Heart left ventricle (tissue), 16 donors: ENCODE measurements around the gene CTSG. TPM values are rescaled to one million over a fixed set of nuclear protein-coding genes. Genes with fewer than 3 reads are reported as not detected.

Experiments used
- ATAC-seq, 4 donors: fragments of 200-7000 bp; cut with Tn5 transposase; one replicate each; pipeline ENCODE4 v1.9.1; 2020 to 2022; ENCODE audit warnings: moderate library complexity in 4 of 4, mild to moderate bottlenecking in 3 of 4, moderate number of reproducible peaks in 1 of 4
- DNase-seq, 5 donors: peaks; one replicate each; pipeline ENCODE4 v3.0.0-alpha.2; 2020
- H3K27ac ChIP-seq, 12 donors: fragments of 200-600 bp; sonication (generic) in 4 of 12; one replicate each; pipeline versions ENCODE4 v1.5.0 to v1.8.0; 2016 to 2022; ENCODE audit warnings: mild to moderate bottlenecking in 2 of 12
- H3K27me3 ChIP-seq, 9 donors: fragments of 200-600 bp; sonication (generic) in 2 of 9; one replicate each; pipeline versions ENCODE4 v1.5.1 to v1.8.0; 2016 to 2022; ENCODE audit warnings: mild to moderate bottlenecking in 3 of 9
- H3K36me3 ChIP-seq, 9 donors: fragments of 200-600 bp; sonication (generic) in 2 of 9; one replicate each; pipeline versions ENCODE4 v1.5.0 to v1.8.0; 2018 to 2022; ENCODE audit warnings: mild to moderate bottlenecking in 2 of 9
- H3K4me1 ChIP-seq, 12 donors: fragments of 200-600 bp; sonication (generic) in 4 of 12; one replicate each; pipeline versions ENCODE4 v1.5.0 to v1.8.0; 2016 to 2022; ENCODE audit warnings: mild to moderate bottlenecking in 3 of 12
- H3K4me3 ChIP-seq, 12 donors: fragments of 200-600 bp; sonication (generic) in 4 of 12; one replicate each; pipeline versions ENCODE4 v1.5.0 to v1.8.0; 2017 to 2022; ENCODE audit warnings: mild to moderate bottlenecking in 9 of 12, moderate library complexity in 4 of 12
- H3K9me3 ChIP-seq, 12 donors: fragments of 200-600 bp; sonication (generic) in 4 of 12; one replicate each; pipeline versions ENCODE4 v1.5.0 to v1.8.0; 2016 to 2022; ENCODE audit warnings: mild to moderate bottlenecking in 1 of 12
- POLR2A ChIP-seq, 2 donors: fragments of 450-650 bp; IDR thresholded peaks; one replicate each; pipeline ENCODE4 v1.6.1; 2017; ENCODE audit warnings: antibody characterized with exemption in 2 of 2, mild to moderate bottlenecking in 2 of 2, moderate library complexity in 2 of 2
- WGBS, 4 donors: extraction: QIAGEN DNeasy Blood & Tissue Kit in 2 of 4; methylation state at CpG; one replicate each; pipeline versions ENCODE4 v1.1.5 to v1.1.7; 2013 to 2018; 5-methylcytosine and 5-hydroxymethylcytosine counted together
- intact Hi-C, 10 donors: fragments of 100-400 bp; cut with DNase I; formaldehyde crosslinking; loops; one replicate each; pipeline versions ENCODE4 v1.11.1 to v1.14.2; 2022
- long read RNA-seq, 3 donors: library from polyadenylated mRNA; unstranded; transcript quantifications; one replicate each; pipeline ENCODE4 v2.0.0, GENCODE V29; 2020 to 2021
- polyA plus RNA-seq, 2 donors: library from polyadenylated mRNA; stranded (reverse); fragments of 200-250 nt; gene quantifications; one replicate each; pipeline ENCODE4 v1.2.3, GENCODE V29; 2013
- total RNA-seq, 9 donors: library from RNA; depleted of rRNA in 2 of 9; stranded (reverse); fragments of >200 nt in 2 of 9; fragmentation: NEBNext Ultra II Directional in 3 of 9; extraction: Animal tissue kit (Norgen Biotek cat#: 25700) in 3 of 9; gene quantifications; one replicate each; pipeline versions ENCODE4 v1.1.0 to v1.2.4, GENCODE V29; 2016 to 2023
- TF ChIP-seq, protein P1 (sequence below), 12 donors: fragments of 200-600 bp; sonication (generic) in 4 of 12; IDR thresholded peaks; one replicate each; pipeline versions ENCODE4 v1.5.0 to v1.8.0; 2018 to 2022; ENCODE audit warnings: antibody characterized with exemption in 12 of 12, mild to moderate bottlenecking in 5 of 12
- donor health status: ischemic (EF 13 %, LVEDD 7.1; RV severe dilation, severe dysfunction).
- donor health status: healthy with polysubstance abuse.
- donor health status: DM: no; HTN: yes; CAD: no.
- donor health status: DM: no; HTN: no; CAD: no.
- donor health status: ischemic (EF 25% LVEDD 6.9; RV normal size, moderate dysfunction).
- donor health status: ischemic (EF 25% LVEDD 5.7; RV mildly dilated, moderate dysfunction).
- donor health status: healthy.
- donor health status: DM: yes; HTN: yes; CAD: no.
- donor health status: ischemic (EF 35%, LVEDD 5.7; RV mildly dilated, moderate dysfunction).
- donor health status: nonischemic (EF 11% LVEDD 7.7; RV severe dilation, severe dysfunction).
- donor health status: DM: yes; HTN: yes; CAD: no.
- donor health status: PGD.
- donor health status: ischemic (EF 29% LVEDD 5.4; RV normal size, mild dysfunction).
- donor health status: nonischemic (EF 23%, LVEDD 6.1; RV moderate dilation, normal function).

Gene CTSG, protein sequence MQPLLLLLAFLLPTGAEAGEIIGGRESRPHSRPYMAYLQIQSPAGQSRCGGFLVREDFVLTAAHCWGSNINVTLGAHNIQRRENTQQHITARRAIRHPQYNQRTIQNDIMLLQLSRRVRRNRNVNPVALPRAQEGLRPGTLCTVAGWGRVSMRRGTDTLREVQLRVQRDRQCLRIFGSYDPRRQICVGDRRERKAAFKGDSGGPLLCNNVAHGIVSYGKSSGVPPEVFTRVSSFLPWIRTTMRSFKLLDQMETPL
- 1 to 10 TPM in 4 of 9 donors, under 1 TPM in 4, not detected in 1; 0.42 to 2.9 (median 0.91) TPM for total RNA-seq
- under 1 TPM in 1 of 2 donors, not detected in 1; 0.08 TPM for polyA plus RNA-seq
- long read RNA-seq, donor 1, result 0 reads
- long read RNA-seq, donor 2, result 0 reads
- long read RNA-seq, donor 3, result 0 reads

DNA sequence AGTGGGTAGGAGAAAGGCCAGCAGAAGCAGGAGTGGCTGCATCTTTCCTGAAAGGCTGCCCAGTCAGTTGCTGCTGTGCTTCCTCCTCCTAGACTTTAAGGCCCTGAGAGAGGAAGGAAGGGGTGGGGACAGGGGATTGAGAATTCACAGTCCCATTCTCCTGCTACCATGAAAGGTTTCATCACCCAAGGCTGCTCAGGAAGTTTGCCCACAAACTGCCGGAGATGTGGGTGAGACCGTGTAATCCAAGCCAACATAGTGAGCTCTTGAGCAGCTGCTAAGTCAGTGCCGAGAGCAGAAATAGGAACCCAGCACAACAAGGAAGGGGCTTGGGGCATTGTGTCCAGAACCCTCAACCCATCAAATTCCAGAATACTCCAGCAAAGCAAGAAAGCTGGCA is at the start of gene CTSG:
Gene CTSG, minus strand, starts transcription at position 69 of the 400 bp plus-strand sequence. Its CDS starts 27 bp downstream, at position 42.
- intact Hi-C loops, result no loop called here
- H3K27me3 ChIP-seq, result peaks cover 0 to 3% (median 0%) of the 10 kb centered on the region in 9 donors
- 44 to 62% (median 55%) methylated on average over 3 of the region's 3 CpGs for WGBS, 4 donors
- H3K27ac ChIP-seq, result no peak within 1 kb of the TSS
- H3K4me3 ChIP-seq, result no peak within 1 kb of the TSS
- H3K4me1 ChIP-seq, result peaks cover 0 to 6% (median 0%) of the 10 kb centered on the region in 12 donors
- DNase-seq (no peak), ATAC-seq (peak in 1 of 4 donors; percentile 33)
- no peaks in the 10 kb centered on the region for H3K36me3 ChIP-seq
- no peak for TF ChIP-seq POLR2A (IDR thresholded peaks at IDR 0.05)
- TF ChIP-seq, protein P1, sequence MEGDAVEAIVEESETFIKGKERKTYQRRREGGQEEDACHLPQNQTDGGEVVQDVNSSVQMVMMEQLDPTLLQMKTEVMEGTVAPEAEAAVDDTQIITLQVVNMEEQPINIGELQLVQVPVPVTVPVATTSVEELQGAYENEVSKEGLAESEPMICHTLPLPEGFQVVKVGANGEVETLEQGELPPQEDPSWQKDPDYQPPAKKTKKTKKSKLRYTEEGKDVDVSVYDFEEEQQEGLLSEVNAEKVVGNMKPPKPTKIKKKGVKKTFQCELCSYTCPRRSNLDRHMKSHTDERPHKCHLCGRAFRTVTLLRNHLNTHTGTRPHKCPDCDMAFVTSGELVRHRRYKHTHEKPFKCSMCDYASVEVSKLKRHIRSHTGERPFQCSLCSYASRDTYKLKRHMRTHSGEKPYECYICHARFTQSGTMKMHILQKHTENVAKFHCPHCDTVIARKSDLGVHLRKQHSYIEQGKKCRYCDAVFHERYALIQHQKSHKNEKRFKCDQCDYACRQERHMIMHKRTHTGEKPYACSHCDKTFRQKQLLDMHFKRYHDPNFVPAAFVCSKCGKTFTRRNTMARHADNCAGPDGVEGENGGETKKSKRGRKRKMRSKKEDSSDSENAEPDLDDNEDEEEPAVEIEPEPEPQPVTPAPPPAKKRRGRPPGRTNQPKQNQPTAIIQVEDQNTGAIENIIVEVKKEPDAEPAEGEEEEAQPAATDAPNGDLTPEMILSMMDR (IDR thresholded peaks at IDR 0.05), result no peak
- peaks cover 0 to 3% (median 0%) of the 10 kb centered on the region in 12 donors for H3K9me3 ChIP-seq

DNA sequence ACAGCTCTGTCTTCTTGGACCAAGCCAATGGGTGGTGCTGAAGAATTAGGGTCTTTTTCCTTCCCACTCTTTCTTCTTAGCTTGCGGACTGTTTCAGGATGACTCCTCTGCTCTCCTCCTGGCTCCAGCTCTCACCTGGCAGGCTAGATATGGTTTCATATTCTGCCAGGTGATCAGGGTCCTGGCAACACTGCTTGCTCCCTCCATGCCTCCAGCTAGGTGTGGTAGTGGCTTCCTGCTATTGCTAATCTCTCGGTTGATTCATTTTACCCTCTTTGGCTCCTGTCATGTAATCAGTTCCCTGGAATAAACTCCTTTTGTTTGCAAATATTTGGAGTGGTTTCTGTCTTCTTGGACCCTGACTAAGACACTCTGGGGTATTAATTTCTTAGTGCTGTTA is 37.7 kb upstream of the CTSG start:
- Histone ChIP-seq H3K4me3 (no peak overlapping the region), H3K36me3 (no peaks in the 10 kb centered on the region), H3K27me3 (peaks cover 0 to 8% (median 0%) of the 10 kb centered on the region in 9 donors), H3K4me1 (no peaks in the 10 kb centered on the region), H3K9me3 (peaks cover 0 to 7% (median 0%) of the 10 kb centered on the region in 12 donors), H3K27ac (no peak overlapping the region)
- WGBS, 4 donors, result 82 to 95% (median 85%) methylated on average over 2 of the region's 2 CpGs
- no peak for DNase-seq
- no peak for ATAC-seq
- TF ChIP-seq, protein P1 (IDR thresholded peaks at IDR 0.05), result no peak
- no peak for TF ChIP-seq POLR2A (IDR thresholded peaks at IDR 0.05)
- intact Hi-C loops, result no loop called here

DNA sequence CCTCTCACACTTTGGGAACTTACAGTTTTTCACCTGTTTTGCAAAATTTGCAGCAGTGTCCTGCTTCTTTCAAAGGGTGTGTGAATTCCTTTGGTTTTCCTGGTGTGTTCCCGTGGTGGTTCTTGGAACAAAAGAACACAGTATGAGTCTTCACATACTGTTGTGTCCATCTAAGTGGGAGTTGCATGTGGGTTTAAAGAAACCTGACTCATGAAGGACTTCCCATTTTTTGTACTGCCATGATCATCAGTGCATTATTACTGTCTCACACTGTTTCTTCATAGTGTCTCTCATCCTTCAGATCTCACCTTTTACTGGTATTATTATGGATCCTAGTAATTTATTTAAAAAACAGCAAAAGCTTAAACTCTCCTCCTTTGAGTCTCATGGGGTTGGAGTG is 37.2 kb upstream of the CTSG start:
- Histone ChIP-seq H3K4me3 (no peak overlapping the region), H3K27ac (no peak overlapping the region), H3K9me3 (peaks cover 0 to 2% (median 0%) of the 10 kb centered on the region in 12 donors), H3K4me1 (no peaks in the 10 kb centered on the region), H3K36me3 (no peaks in the 10 kb centered on the region), H3K27me3 (peaks cover 0 to 8% (median 0%) of the 10 kb centered on the region in 9 donors)
- ATAC-seq (no peak), DNase-seq (no peak)
- intact Hi-C loops, result no loop called here
- TF ChIP-seq, protein P1 (IDR thresholded peaks at IDR 0.05), result no peak
- TF ChIP-seq POLR2A (IDR thresholded peaks at IDR 0.05), result no peak
- WGBS, 4 donors, result 16 to 56% (median 52%) methylated on average over 1 of the region's 1 CpG

DNA sequence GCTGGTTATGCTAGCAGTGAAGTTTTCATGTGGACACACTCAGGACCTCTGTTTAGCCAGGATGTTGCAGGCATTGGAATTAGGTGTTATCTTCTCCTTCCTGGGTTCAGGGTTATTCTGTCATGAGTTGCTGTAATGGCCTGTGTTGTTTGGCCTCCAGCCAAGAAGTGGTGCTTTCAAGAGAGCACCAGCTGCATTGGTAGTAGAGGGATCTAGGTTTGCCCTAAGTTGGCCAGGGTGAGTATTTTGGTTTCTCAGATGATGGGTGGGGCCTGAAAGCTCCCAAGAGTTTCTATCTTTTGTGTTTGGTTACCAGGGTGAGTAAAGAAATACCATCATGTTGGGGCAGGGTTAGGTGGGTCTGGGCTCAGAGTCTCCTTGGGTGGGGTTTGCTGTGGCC is 36.1 kb upstream of the CTSG start:
- ATAC-seq, result no peak
- peaks cover 0 to 8% (median 0%) of the 10 kb centered on the region in 9 donors for H3K27me3 ChIP-seq
- TF ChIP-seq, protein P1 (IDR thresholded peaks at IDR 0.05), result no peak
- TF ChIP-seq POLR2A (IDR thresholded peaks at IDR 0.05), result no peak
- no peak for DNase-seq
- H3K27ac ChIP-seq, result no peak overlapping the region
- no peaks in the 10 kb centered on the region for H3K36me3 ChIP-seq
- intact Hi-C loops, result no loop called here
- H3K4me1 ChIP-seq, result no peaks in the 10 kb centered on the region
- no peaks in the 10 kb centered on the region for H3K9me3 ChIP-seq
- no peak overlapping the region for H3K4me3 ChIP-seq
